HEK293 (cell line): ENCODE results near the gene BCL7A.

Source experiments
- YY1 ChIP-seq: fragments of 450-650 bp; formaldehyde crosslinking; IDR thresholded peaks from 2 replicates; pipeline ENCODE4 v1.5.1; 2018; ENCODE audit warnings: missing biosample characterization, missing genetic modification characterization
- ZBTB8A ChIP-seq: fragments of 450-650 bp; formaldehyde crosslinking; IDR thresholded peaks from 2 replicates; pipeline ENCODE4 v1.5.1; 2016; ENCODE audit warnings: missing biosample characterization, missing genetic modification characterization
- ZNF16 ChIP-seq: fragments of 450-650 bp; formaldehyde crosslinking; IDR thresholded peaks from 2 replicates; pipeline ENCODE4 v1.5.1; 2016; ENCODE audit warnings: low read depth, missing biosample characterization, missing genetic modification characterization
- ZNF555 ChIP-seq: fragments of 450-650 bp; formaldehyde crosslinking; conservative IDR thresholded peaks from 2 replicates; pipeline ENCODE4 v1.5.1; 2017; ENCODE audit warnings: missing biosample characterization, mild to moderate bottlenecking, missing genetic modification characterization, inconsistent platforms
- ZNF621 ChIP-seq: fragments of 450-650 bp; formaldehyde crosslinking; IDR thresholded peaks from 2 replicates; pipeline ENCODE4 v1.5.1; 2017; ENCODE audit warnings: missing biosample characterization, missing genetic modification characterization
- TF ChIP-seq, protein P1 (sequence below): fragments of 450-650 bp; formaldehyde crosslinking; IDR thresholded peaks from 2 replicates; pipeline ENCODE4 v1.5.1; 2016; ENCODE audit warnings: missing biosample characterization, missing genetic modification characterization

GRCh38 chr12:122059203-122059960 lies 37.7 kb downstream of the BCL7A start:
- no peak for TF ChIP-seq ZBTB8A (tag by site-specific recombination)
- TF ChIP-seq, protein P1, sequence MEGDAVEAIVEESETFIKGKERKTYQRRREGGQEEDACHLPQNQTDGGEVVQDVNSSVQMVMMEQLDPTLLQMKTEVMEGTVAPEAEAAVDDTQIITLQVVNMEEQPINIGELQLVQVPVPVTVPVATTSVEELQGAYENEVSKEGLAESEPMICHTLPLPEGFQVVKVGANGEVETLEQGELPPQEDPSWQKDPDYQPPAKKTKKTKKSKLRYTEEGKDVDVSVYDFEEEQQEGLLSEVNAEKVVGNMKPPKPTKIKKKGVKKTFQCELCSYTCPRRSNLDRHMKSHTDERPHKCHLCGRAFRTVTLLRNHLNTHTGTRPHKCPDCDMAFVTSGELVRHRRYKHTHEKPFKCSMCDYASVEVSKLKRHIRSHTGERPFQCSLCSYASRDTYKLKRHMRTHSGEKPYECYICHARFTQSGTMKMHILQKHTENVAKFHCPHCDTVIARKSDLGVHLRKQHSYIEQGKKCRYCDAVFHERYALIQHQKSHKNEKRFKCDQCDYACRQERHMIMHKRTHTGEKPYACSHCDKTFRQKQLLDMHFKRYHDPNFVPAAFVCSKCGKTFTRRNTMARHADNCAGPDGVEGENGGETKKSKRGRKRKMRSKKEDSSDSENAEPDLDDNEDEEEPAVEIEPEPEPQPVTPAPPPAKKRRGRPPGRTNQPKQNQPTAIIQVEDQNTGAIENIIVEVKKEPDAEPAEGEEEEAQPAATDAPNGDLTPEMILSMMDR, result no peak
- TF ChIP-seq ZNF621, result no peak
- no peak for TF ChIP-seq ZNF555 (tag by site-specific recombination)
- TF ChIP-seq ZNF16 (tag by site-specific recombination), result no peak
- no peak for TF ChIP-seq YY1 (tag by site-specific recombination)
